ENCODE data around the gene CCL27. TPM values are rescaled to one million over a fixed set of nuclear protein-coding genes. Genes with fewer than 3 reads are reported as not detected.

CCL27 gene
- total RNA-seq, 2 donors from 2014 or later: not detected

- peaks cover 7 to 14% of the 10 kb centered on the region in 2 donors for H3K4me1 ChIP-seq (ENCODE audit: control insufficient read depth in 1 of 2, low read depth in 2 of 2)
- ATAC-seq (ENCODE audit: insufficient number of reproducible peaks, low FRiP score, low read depth) (no peak), DNase-seq (ENCODE audit: low spot score) (no peak)
- H3K9me3 ChIP-seq: no peaks in the 10 kb centered on the region
- H3K27me3 ChIP-seq (replicated peaks; ENCODE audit: insufficient read depth): no peaks in the 10 kb centered on the region
- TF ChIP-seq, protein P1, sequence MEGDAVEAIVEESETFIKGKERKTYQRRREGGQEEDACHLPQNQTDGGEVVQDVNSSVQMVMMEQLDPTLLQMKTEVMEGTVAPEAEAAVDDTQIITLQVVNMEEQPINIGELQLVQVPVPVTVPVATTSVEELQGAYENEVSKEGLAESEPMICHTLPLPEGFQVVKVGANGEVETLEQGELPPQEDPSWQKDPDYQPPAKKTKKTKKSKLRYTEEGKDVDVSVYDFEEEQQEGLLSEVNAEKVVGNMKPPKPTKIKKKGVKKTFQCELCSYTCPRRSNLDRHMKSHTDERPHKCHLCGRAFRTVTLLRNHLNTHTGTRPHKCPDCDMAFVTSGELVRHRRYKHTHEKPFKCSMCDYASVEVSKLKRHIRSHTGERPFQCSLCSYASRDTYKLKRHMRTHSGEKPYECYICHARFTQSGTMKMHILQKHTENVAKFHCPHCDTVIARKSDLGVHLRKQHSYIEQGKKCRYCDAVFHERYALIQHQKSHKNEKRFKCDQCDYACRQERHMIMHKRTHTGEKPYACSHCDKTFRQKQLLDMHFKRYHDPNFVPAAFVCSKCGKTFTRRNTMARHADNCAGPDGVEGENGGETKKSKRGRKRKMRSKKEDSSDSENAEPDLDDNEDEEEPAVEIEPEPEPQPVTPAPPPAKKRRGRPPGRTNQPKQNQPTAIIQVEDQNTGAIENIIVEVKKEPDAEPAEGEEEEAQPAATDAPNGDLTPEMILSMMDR (IDR thresholded peaks at IDR 0.05): no peak
- H3K27ac ChIP-seq: no peak overlapping the region
- no peaks in the 10 kb centered on the region for H3K36me3 ChIP-seq
- H3K4me3 ChIP-seq: no peak overlapping the region
Measured at GRCh38 chr9:34669809-34670562, 7.5 kb upstream of the CCL27 start.

DNA sequence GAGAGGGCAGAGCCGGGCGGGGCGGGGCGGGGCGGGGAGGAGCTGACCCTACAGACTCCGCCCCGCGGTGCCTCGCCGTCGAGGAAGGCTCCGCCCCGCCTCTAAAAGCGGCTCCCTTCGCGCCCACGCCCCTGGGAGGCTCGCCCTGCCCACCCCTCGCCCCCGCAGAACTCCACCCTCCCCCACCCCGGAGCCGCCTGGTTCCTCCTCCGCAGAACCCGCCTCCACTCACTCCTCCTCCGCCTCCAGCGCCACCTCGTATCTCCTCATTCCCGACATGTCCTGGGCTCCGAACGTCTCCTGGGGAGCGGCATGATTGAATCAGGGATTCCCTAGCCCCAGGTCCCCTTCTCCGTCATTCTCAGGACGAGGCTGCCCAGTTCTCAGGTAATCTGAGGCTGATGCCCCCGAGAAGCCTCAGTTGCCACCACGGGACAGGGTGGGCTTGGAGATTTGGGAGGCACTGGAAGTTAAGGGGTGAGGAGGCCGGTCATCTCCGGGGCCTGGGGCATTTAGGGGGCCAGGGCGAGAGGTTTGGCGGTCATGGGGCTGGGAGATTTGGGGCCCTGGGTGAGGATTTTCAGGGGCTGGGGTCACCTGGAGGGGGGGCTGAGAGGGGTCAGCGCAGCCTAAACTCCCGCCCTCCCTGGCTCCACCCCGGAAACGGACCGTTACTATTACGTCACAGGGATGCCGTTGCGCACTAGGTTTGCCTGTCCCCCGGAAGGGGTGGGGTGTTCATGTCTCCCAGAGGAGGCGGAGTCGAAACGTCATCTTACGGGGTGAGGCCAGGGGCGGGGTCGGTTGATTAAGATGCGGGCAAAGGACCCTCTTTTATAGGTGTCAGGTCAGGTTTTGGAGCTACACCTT is 3.2 kb upstream of the CCL27 start:
- Histone ChIP-seq H3K36me3 (peaks cover 16% of the 10 kb centered on the region), H3K27me3 (replicated peaks; ENCODE audit: insufficient read depth) (no peaks in the 10 kb centered on the region), H3K27ac (peak overlapping the region; percentile 100), H3K9me3 (no peaks in the 10 kb centered on the region), H3K4me1 (ENCODE audit: control insufficient read depth in 1 of 2, low read depth in 2 of 2) (peaks cover 7 to 31% of the 10 kb centered on the region in 2 donors), H3K4me3 (peak overlapping the region; percentile 100)
- peak; percentile 72 for ATAC-seq (ENCODE audit: insufficient number of reproducible peaks, low FRiP score, low read depth)
- TF ChIP-seq, protein P1 (IDR thresholded peaks at IDR 0.05): no peak
- DNase-seq (ENCODE audit: low spot score): peak; percentile 90

GRCh38 chr9:34665067-34665380 is 2.6 kb upstream of the CCL27 start:
- TF ChIP-seq, protein P1 (IDR thresholded peaks at IDR 0.05): no peak
- Histone ChIP-seq H3K36me3 (peaks cover 21% of the 10 kb centered on the region), H3K27ac (peak overlapping the region; percentile 86 to 100), H3K4me1 (ENCODE audit: control insufficient read depth in 1 of 2, low read depth in 2 of 2) (peaks cover 7 to 31% of the 10 kb centered on the region in 2 donors), H3K9me3 (no peaks in the 10 kb centered on the region), H3K27me3 (replicated peaks; ENCODE audit: insufficient read depth) (no peaks in the 10 kb centered on the region), H3K4me3 (peak overlapping the region; percentile 100)
- DNase-seq (ENCODE audit: low spot score) (no peak), ATAC-seq (ENCODE audit: insufficient number of reproducible peaks, low FRiP score, low read depth) (no peak)

GRCh38 chr9:34664281-34665066 is 2.0 kb upstream of the CCL27 start:
- peak; percentile 57 for DNase-seq (ENCODE audit: low spot score)
- Histone ChIP-seq H3K36me3 (peaks cover 23% of the 10 kb centered on the region), H3K4me3 (peak overlapping the region; percentile 100), H3K27me3 (replicated peaks; ENCODE audit: insufficient read depth) (no peaks in the 10 kb centered on the region), H3K27ac (peak overlapping the region; percentile 86 to 100), H3K9me3 (no peaks in the 10 kb centered on the region), H3K4me1 (ENCODE audit: control insufficient read depth in 1 of 2, low read depth in 2 of 2) (peaks cover 7 to 31% of the 10 kb centered on the region in 2 donors)
- TF ChIP-seq, protein P1 (IDR thresholded peaks at IDR 0.05): peak; percentile 82
- ATAC-seq (ENCODE audit: insufficient number of reproducible peaks, low FRiP score, low read depth): peak; percentile 24

GRCh38 chr9:34663303-34663605 is 797 bp upstream of the CCL27 start:
- Histone ChIP-seq H3K27me3 (replicated peaks; ENCODE audit: insufficient read depth) (no peaks in the 10 kb centered on the region), H3K9me3 (no peaks in the 10 kb centered on the region), H3K4me1 (ENCODE audit: control insufficient read depth in 1 of 2, low read depth in 2 of 2) (peaks cover 7 to 31% of the 10 kb centered on the region in 2 donors), H3K4me3 (no peak overlapping the region), H3K27ac (peak overlapping the region; percentile 5 to 100), H3K36me3 (peaks cover 26% of the 10 kb centered on the region)
- TF ChIP-seq, protein P1 (IDR thresholded peaks at IDR 0.05): no peak
- no peak for ATAC-seq (ENCODE audit: insufficient number of reproducible peaks, low FRiP score, low read depth)
- no peak for DNase-seq (ENCODE audit: low spot score)

Measured in thoracic aorta (tissue), 2 donors.